Hepatocyte (in vitro differentiated cells): ENCODE measurements around the gene MRFAP1L1. TPM values are rescaled to one million over a fixed set of nuclear protein-coding genes. Genes with fewer than 3 reads are reported as not detected.

ENCODE experiments used
- DNase-seq: peaks from one replicate; pipeline ENCODE4 v3.0.0-alpha.2; 2016; ENCODE audit warnings: low spot score
- H2AFZ ChIP-seq: fragments of 200-600 bp; sonication (generic); 2 replicates; pipeline ENCODE4 v1.6.0; 2016; ENCODE audit warnings: antibody characterized with exemption, mild to moderate bottlenecking
- H3K27ac ChIP-seq: fragments of 200-600 bp; sonication (generic); 2 replicates; pipeline ENCODE4 v1.5.1; 2016; ENCODE audit warnings: mild to moderate bottlenecking
- H3K27me3 ChIP-seq: fragments of 200-600 bp; sonication (generic); 2 replicates; pipeline ENCODE4 v1.6.1; 2016
- H3K36me3 ChIP-seq: fragments of 200-600 bp; sonication (generic); replicated peaks from 2 replicates; pipeline ENCODE4 v1.5.1; 2016; ENCODE audit warnings: low read depth; ENCODE audit not compliant: insufficient read depth
- H3K4me1 ChIP-seq: fragments of 200-600 bp; sonication (generic); 2 replicates; pipeline ENCODE4 v1.5.1; 2016; ENCODE audit warnings: mild to moderate bottlenecking, moderate library complexity; ENCODE audit not compliant: insufficient read depth
- H3K4me2 ChIP-seq: fragments of 200-600 bp; sonication (generic); 2 replicates; pipeline ENCODE4 v1.6.0; 2016
- H3K4me3 ChIP-seq: fragments of 200-600 bp; sonication (generic); 2 replicates; pipeline ENCODE4 v1.5.1; 2016; ENCODE audit warnings: mild to moderate bottlenecking
- H3K79me2 ChIP-seq: fragments of 200-600 bp; sonication (generic); 2 replicates; pipeline ENCODE4 v1.6.0; 2017; ENCODE audit warnings: mild to moderate bottlenecking
- H3K9me2 ChIP-seq: fragments of 200-600 bp; sonication (generic); replicated peaks from 2 replicates; pipeline ENCODE4 v1.6.0; 2017; ENCODE audit warnings: mild to moderate bottlenecking; ENCODE audit not compliant: insufficient read depth
- H3K9me3 ChIP-seq: fragments of 200-600 bp; sonication (generic); 2 replicates; pipeline ENCODE4 v1.5.1; 2016; ENCODE audit warnings: low read depth, mild to moderate bottlenecking
- H4K20me1 ChIP-seq: fragments of 200-600 bp; sonication (generic); 2 replicates; pipeline ENCODE4 v1.6.0; 2016; ENCODE audit warnings: mild to moderate bottlenecking; ENCODE audit not compliant: insufficient read depth, poor library complexity, severe bottlenecking
- EZH2 ChIP-seq: fragments of 200-600 bp; sonication (generic); IDR thresholded peaks from 2 replicates; pipeline ENCODE4 v1.6.1; 2016; ENCODE audit warnings: antibody characterized with exemption, mild to moderate bottlenecking, borderline replicate concordance
- EZH2phosphoT487 ChIP-seq: fragments of 200-600 bp; sonication (generic); IDR thresholded peaks from one replicate; pipeline ENCODE4 v1.6.1; 2018; ENCODE audit warnings: antibody characterized with exemption, mild to moderate bottlenecking, low read depth, moderate library complexity; ENCODE audit not compliant: unreplicated experiment, severe bottlenecking
- WGBS: methylation state at CpG from one replicate; pipeline ENCODE4 v1.1.6; 2016; ENCODE audit warnings: low lambda C conversion rate; ENCODE audit errors: missing lambda C conversion rate; 5-methylcytosine and 5-hydroxymethylcytosine counted together
- polyA plus RNA-seq: library from polyadenylated mRNA; unstranded; fragments of >200 nt; fragmentation: Nextera tagmentation; extraction: Ambion mirVana; gene quantifications from 2 replicates; pipeline ENCODE4 v1.2.1, GENCODE V29; 2016
- total RNA-seq: library from RNA; depleted of rRNA; stranded (reverse); fragments of >200 nt; gene quantifications from 2 replicates; pipeline ENCODE4 v1.2.3, GENCODE V29; 2014
- TF ChIP-seq, protein P1 (sequence below): fragments of 200-600 bp; sonication (generic); IDR thresholded peaks from 2 replicates; pipeline ENCODE4 v1.5.1; 2016; ENCODE audit warnings: antibody characterized with exemption, mild to moderate bottlenecking; ENCODE audit not compliant: poor library complexity

Gene MRFAP1L1
- total and polyA plus RNA-seq, 2 experiments from 2014 or later: 60.8 to 84.9 TPM

GRCh38 chr4:6754481-6755087, 44.9 kb upstream of the MRFAP1L1 start:
- 92% methylated on average over 3 of the region's 3 CpGs for WGBS
- H3K36me3 ChIP-seq: no peaks in the 10 kb centered on the region
- H3K27me3 ChIP-seq: no peaks in the 10 kb centered on the region
- DNase-seq: peak; percentile 6
- H4K20me1 ChIP-seq: no peaks in the 10 kb centered on the region
- H3K27ac ChIP-seq: no peak overlapping the region
- H2AFZ ChIP-seq: no peak overlapping the region
- H3K9me3 ChIP-seq: no peaks in the 10 kb centered on the region
- TF ChIP-seq, protein P1, sequence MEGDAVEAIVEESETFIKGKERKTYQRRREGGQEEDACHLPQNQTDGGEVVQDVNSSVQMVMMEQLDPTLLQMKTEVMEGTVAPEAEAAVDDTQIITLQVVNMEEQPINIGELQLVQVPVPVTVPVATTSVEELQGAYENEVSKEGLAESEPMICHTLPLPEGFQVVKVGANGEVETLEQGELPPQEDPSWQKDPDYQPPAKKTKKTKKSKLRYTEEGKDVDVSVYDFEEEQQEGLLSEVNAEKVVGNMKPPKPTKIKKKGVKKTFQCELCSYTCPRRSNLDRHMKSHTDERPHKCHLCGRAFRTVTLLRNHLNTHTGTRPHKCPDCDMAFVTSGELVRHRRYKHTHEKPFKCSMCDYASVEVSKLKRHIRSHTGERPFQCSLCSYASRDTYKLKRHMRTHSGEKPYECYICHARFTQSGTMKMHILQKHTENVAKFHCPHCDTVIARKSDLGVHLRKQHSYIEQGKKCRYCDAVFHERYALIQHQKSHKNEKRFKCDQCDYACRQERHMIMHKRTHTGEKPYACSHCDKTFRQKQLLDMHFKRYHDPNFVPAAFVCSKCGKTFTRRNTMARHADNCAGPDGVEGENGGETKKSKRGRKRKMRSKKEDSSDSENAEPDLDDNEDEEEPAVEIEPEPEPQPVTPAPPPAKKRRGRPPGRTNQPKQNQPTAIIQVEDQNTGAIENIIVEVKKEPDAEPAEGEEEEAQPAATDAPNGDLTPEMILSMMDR: no peak
- TF ChIP-seq EZH2 (no peak), EZH2phosphoT487 (no peak)
- no peaks in the 10 kb centered on the region for H3K9me2 ChIP-seq
- no peak overlapping the region for H3K4me3 ChIP-seq
- peaks cover 20% of the 10 kb centered on the region for H3K4me1 ChIP-seq
- H3K79me2 ChIP-seq: no peaks in the 10 kb centered on the region
- no peak overlapping the region for H3K4me2 ChIP-seq

GRCh38 chr4:6753891-6754290, 44.2 kb upstream of the MRFAP1L1 start:
- TF ChIP-seq EZH2phosphoT487: no peak
- TF ChIP-seq, protein P1: no peak
- H3K9me3 ChIP-seq: no peaks in the 10 kb centered on the region
- no peak overlapping the region for H3K4me3 ChIP-seq
- no peak for DNase-seq
- peaks cover 24% of the 10 kb centered on the region for H3K4me1 ChIP-seq
- WGBS: 85% methylated on average over 9 of the region's 9 CpGs
- H3K27me3 ChIP-seq: no peaks in the 10 kb centered on the region
- no peak overlapping the region for H3K4me2 ChIP-seq
- no peaks in the 10 kb centered on the region for H3K9me2 ChIP-seq
- H3K79me2 ChIP-seq: no peaks in the 10 kb centered on the region
- H2AFZ ChIP-seq: no peak overlapping the region
- H3K27ac ChIP-seq: no peak overlapping the region
- H3K36me3 ChIP-seq: no peaks in the 10 kb centered on the region
- no peaks in the 10 kb centered on the region for H4K20me1 ChIP-seq

DNA sequence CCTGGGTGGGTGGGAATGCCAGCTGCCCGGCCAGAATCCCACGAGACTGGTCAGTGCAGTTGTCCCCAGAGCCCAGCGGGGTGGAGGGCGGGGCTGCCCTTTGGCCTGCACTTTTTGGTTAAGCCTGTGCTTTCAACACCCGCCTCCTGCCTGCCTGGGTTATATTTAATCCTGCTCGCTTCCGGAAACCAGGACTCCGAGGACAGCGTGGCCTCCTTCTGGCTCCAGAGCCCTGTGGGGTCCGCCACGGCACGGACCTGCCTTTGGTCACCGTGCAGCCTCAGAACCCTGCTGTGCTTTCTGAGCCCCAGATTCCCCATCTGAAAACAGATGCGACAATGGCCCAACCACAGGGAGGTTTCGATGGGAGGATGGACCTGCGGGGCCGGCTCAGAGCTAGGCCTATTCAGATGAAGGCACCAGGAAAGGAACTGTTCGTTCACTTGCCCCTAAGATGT, 43.5 kb upstream of the MRFAP1L1 start:
- Histone ChIP-seq H2AFZ (no peak overlapping the region), H3K4me3 (no peak overlapping the region), H3K27ac (no peak overlapping the region), H3K36me3 (no peaks in the 10 kb centered on the region), H3K9me3 (no peaks in the 10 kb centered on the region), H3K4me2 (no peak overlapping the region), H3K27me3 (no peaks in the 10 kb centered on the region), H4K20me1 (no peaks in the 10 kb centered on the region), H3K9me2 (no peaks in the 10 kb centered on the region), H3K4me1 (peaks cover 16% of the 10 kb centered on the region), H3K79me2 (no peaks in the 10 kb centered on the region)
- peak; percentile 15 for DNase-seq
- 62% methylated on average over 16 of the region's 18 CpGs for WGBS
- no peak for TF ChIP-seq EZH2phosphoT487
- no peak for TF ChIP-seq EZH2
- TF ChIP-seq, protein P1: no peak

GRCh38 chr4:6752486-6752829, 42.8 kb upstream of the MRFAP1L1 start:
- no peaks in the 10 kb centered on the region for H3K36me3 ChIP-seq
- no peaks in the 10 kb centered on the region for H3K9me2 ChIP-seq
- H3K4me1 ChIP-seq: peaks cover 18% of the 10 kb centered on the region
- H3K4me3 ChIP-seq: no peak overlapping the region
- DNase-seq: no peak
- H3K9me3 ChIP-seq: no peaks in the 10 kb centered on the region
- no peaks in the 10 kb centered on the region for H4K20me1 ChIP-seq
- no peaks in the 10 kb centered on the region for H3K27me3 ChIP-seq
- 96% methylated on average over 6 of the region's 6 CpGs for WGBS
- H3K79me2 ChIP-seq: no peaks in the 10 kb centered on the region
- H3K4me2 ChIP-seq: no peak overlapping the region
- TF ChIP-seq, protein P1: no peak
- TF ChIP-seq EZH2phosphoT487: no peak
- TF ChIP-seq EZH2: no peak
- H2AFZ ChIP-seq: no peak overlapping the region
- no peak overlapping the region for H3K27ac ChIP-seq
